IMR-90 (cell line): Measurements from ENCODE around the gene ORC2. TPM values are rescaled to one million over a fixed set of nuclear protein-coding genes. Genes with fewer than 3 reads are reported as not detected.

Experiments used
- ATAC-seq: fragments of 200-7000 bp; cut with Tn5 transposase; 2 replicates; pipeline ENCODE4 v1.9.1; 2020; ENCODE audit warnings: low read depth, mild to moderate bottlenecking, moderate library complexity
- BruUV-seq: library from RNA; stranded (reverse); fragments of 400-500 nt; replicated peaks from 2 replicates; lab custom pipeline; 2021; lab: Mats Ljungman, UMichigan
- CTCF ChIA-PET: fragments of 300-600 bp; formaldehyde crosslinking; extraction: SDS; loops from one replicate; lab custom pipeline; 2021; ENCODE audit warnings: antibody characterized with exemption; lab: Yijun Ruan, JAX
- POLR2A ChIA-PET: fragments of 300-600 bp; sonication (Branson Sonifier 250); formaldehyde crosslinking; loops from one replicate; lab custom pipeline; 2022; ENCODE audit warnings: antibody characterized with exemption; ENCODE audit not compliant: unreplicated experiment; lab: Charles Lee
- DNase-seq: peaks from one replicate; pipeline ENCODE4 v3.0.0; 2013
- H2AFZ ChIP-seq: replicated peaks from 2 replicates; pipeline ENCODE3; 2013; ENCODE audit warnings: low read length, mild to moderate bottlenecking; ENCODE audit not compliant: poor library complexity
- H2AK5ac ChIP-seq: 2 replicates; pipeline ENCODE4 v1.6.1; 2013; ENCODE audit warnings: low read depth, low read length, inconsistent platforms
- H2AK9ac ChIP-seq: replicated peaks from 2 replicates; pipeline ENCODE3; 2013; ENCODE audit warnings: mild to moderate bottlenecking, low read depth, low read length, moderate library complexity; ENCODE audit not compliant: poor library complexity
- H2BK120ac ChIP-seq: 2 replicates; pipeline ENCODE4 v1.6.1; 2013; ENCODE audit warnings: low read depth, low read length, inconsistent platforms
- H2BK15ac ChIP-seq: 3 replicates; pipeline ENCODE4 v1.6.1; 2013; ENCODE audit warnings: low read depth, low read length, inconsistent platforms
- H2BK20ac ChIP-seq: 2 replicates; pipeline ENCODE4 v1.6.1; 2013; ENCODE audit warnings: low read depth, mild to moderate bottlenecking, inconsistent platforms, low read length, moderate library complexity
- H2BK5ac ChIP-seq: 2 replicates; pipeline ENCODE4 v1.6.1; 2013; ENCODE audit warnings: mild to moderate bottlenecking, low read depth, low read length, inconsistent platforms; ENCODE audit not compliant: poor library complexity, severe bottlenecking
- H3K14ac ChIP-seq: replicated peaks from 2 replicates; pipeline ENCODE4 v1.6.1; 2013; ENCODE audit warnings: low read depth, low read length, inconsistent platforms
- H3K18ac ChIP-seq: 2 replicates; pipeline ENCODE4 v1.6.1; 2013; ENCODE audit warnings: low read depth, low read length, control low read depth
- H3K23ac ChIP-seq: 2 replicates; pipeline ENCODE4 v1.6.1; 2013; ENCODE audit warnings: low read depth, low read length, inconsistent platforms
- H3K27ac ChIP-seq: 2 replicates; pipeline ENCODE4 v1.5.1; 2013; ENCODE audit warnings: mild to moderate bottlenecking, control low read depth, low read length; ENCODE audit not compliant: insufficient read depth
- H3K27me3 ChIP-seq: 2 replicates; pipeline ENCODE4 v1.6.1; 2013; ENCODE audit warnings: low read length; ENCODE audit not compliant: control insufficient read depth, insufficient read depth
- H3K36me3 ChIP-seq: 2 replicates; pipeline ENCODE4 v1.6.1; 2013; ENCODE audit warnings: low read length, mixed read lengths; ENCODE audit not compliant: control insufficient read depth, insufficient read depth
- H3K4ac ChIP-seq: 2 replicates; pipeline ENCODE4 v1.6.1; 2013; ENCODE audit warnings: low read depth, low read length, inconsistent platforms
- H3K4me1 ChIP-seq: 2 replicates; pipeline ENCODE4 v1.6.1; 2013; ENCODE audit warnings: low read length, mixed read lengths; ENCODE audit not compliant: control insufficient read depth, insufficient read depth
- H3K4me2 ChIP-seq: 2 replicates; pipeline ENCODE4 v1.6.1; 2013; ENCODE audit warnings: low read depth, mild to moderate bottlenecking, control low read depth, low read length, moderate library complexity
- H3K4me3 ChIP-seq: 2 replicates; pipeline ENCODE4 v1.5.1; 2013; ENCODE audit warnings: low read depth, mild to moderate bottlenecking, control low read depth, low read length, moderate library complexity; ENCODE audit not compliant: insufficient read depth
- H3K56ac ChIP-seq: 2 replicates; pipeline ENCODE4 v1.6.1; 2013; ENCODE audit warnings: low read length, inconsistent platforms; ENCODE audit not compliant: insufficient read depth; ENCODE audit errors: extremely low read depth
- H3K79me1 ChIP-seq, 2 experiments: 2 replicates each; pipeline ENCODE4 v1.6.1; 2013; ENCODE audit warnings: low read length in 2 of 2, inconsistent platforms in 1 of 2, low read depth in 1 of 2
- H3K9ac ChIP-seq: 2 replicates; pipeline ENCODE4 v1.6.1; 2013; ENCODE audit warnings: low read depth, low read length, control low read depth
- H3K9me1 ChIP-seq: 2 replicates; pipeline ENCODE4 v1.6.1; 2013; ENCODE audit warnings: low read length, inconsistent platforms; ENCODE audit not compliant: insufficient read depth
- H3K9me3 ChIP-seq: 2 replicates; pipeline ENCODE4 v1.6.1; 2013; ENCODE audit warnings: low read length; ENCODE audit not compliant: control insufficient read depth, insufficient read depth
- H4K20me1 ChIP-seq: 2 replicates; pipeline ENCODE4 v1.6.1; 2013; ENCODE audit warnings: low read length, inconsistent platforms; ENCODE audit not compliant: insufficient read depth
- H4K5ac ChIP-seq: 2 replicates; pipeline ENCODE4 v1.6.1; 2013; ENCODE audit warnings: mild to moderate bottlenecking, low read depth, low read length, control low read depth
- H4K8ac ChIP-seq, 2 experiments: 2 replicates each; pipeline ENCODE4 v1.6.1; 2013; ENCODE audit warnings: low read depth in 2 of 2, low read length in 2 of 2, control low read depth in 1 of 2, inconsistent platforms in 1 of 2
- H4K91ac ChIP-seq: 2 replicates; pipeline ENCODE4 v1.6.1; 2013; ENCODE audit warnings: low read depth, low read length, inconsistent platforms; ENCODE audit not compliant: insufficient read depth
- CEBPB ChIP-seq: IDR thresholded peaks from 2 replicates; pipeline ENCODE4 v1.6.1; 2012; ENCODE audit warnings: low read depth, low read length, improper control_type of control experiment
- CHD1 ChIP-seq: IDR thresholded peaks from 2 replicates; pipeline ENCODE4 v1.6.1; 2012; ENCODE audit warnings: low read depth, low read length, improper control_type of control experiment
- ELK1 ChIP-seq: fragments of 150-350 bp; IDR thresholded peaks from 2 replicates; pipeline ENCODE4 v1.6.1; 2016; ENCODE audit warnings: low read depth, mild to moderate bottlenecking, low read length, moderate library complexity, borderline replicate concordance
- MAZ ChIP-seq: IDR thresholded peaks from 2 replicates; pipeline ENCODE4 v1.6.1; 2012; ENCODE audit warnings: low read depth, mild to moderate bottlenecking, low read length, improper control_type of control experiment, moderate library complexity, borderline replicate concordance
- MXI1 ChIP-seq: IDR thresholded peaks from 2 replicates; pipeline ENCODE4 v1.6.1; 2012; ENCODE audit warnings: low read depth, mild to moderate bottlenecking, low read length, moderate library complexity, borderline replicate concordance
- RCOR1 ChIP-seq: IDR thresholded peaks from 2 replicates; pipeline ENCODE4 v1.6.1; 2012; ENCODE audit warnings: mild to moderate bottlenecking, low read length, improper control_type of control experiment; ENCODE audit not compliant: insufficient replicate concordance
- RFX5 ChIP-seq: IDR thresholded peaks from 2 replicates; pipeline ENCODE4 v1.8.0; 2012; ENCODE audit warnings: low read depth, mild to moderate bottlenecking, low read length, moderate library complexity
- dilution Hi-C: fragments of 300-500 bp; cut with HindIII; formaldehyde crosslinking; loops from one replicate; pipeline ENCODE4 v1.14.3; 2018; ENCODE audit warnings: low sequenced_read_pairs; ENCODE audit not compliant: unreplicated experiment
- in situ Hi-C: fragments of 300-500 bp; cut with MboI; formaldehyde crosslinking; loops from 3 replicates; pipeline ENCODE4 v1.14.3; 2019; ENCODE audit warnings: low sequenced_read_pairs, inconsistent platforms, mixed read lengths
- intact Hi-C: fragments of 100-400 bp; cut with micrococcal nuclease; formaldehyde crosslinking; loops from 2 replicates; pipeline ENCODE4 v1.10.0; 2022
- polyA plus RNA-seq, 3 experiments: library from polyadenylated mRNA; depleted of rRNA; stranded (reverse); fragments of >200 nt; gene quantifications; 2 replicates each; pipeline ENCODE4 v1.2.3, GENCODE V29; 2012; ENCODE audit warnings: low replicate concordance in 1 of 3
- total RNA-seq: library from RNA; depleted of rRNA; stranded (reverse); fragments of >200 nt; gene quantifications from 2 replicates; pipeline ENCODE4 v1.2.3, GENCODE V29; 2012

The ORC2 gene
- total and polyA plus RNA-seq, 2 of the 4 experiments (the other 2 are of a cell fraction), result 4.4 to 10.0 TPM

GRCh38 chr2:200877443-200877842 is 86.0 kb downstream of the ORC2 start:
- no peak overlapping the region for H2AFZ ChIP-seq
- BruUV-seq, result no TSS peak
- ATAC-seq (no peak), DNase-seq (no peak)
- H2BK5ac ChIP-seq, result no peak overlapping the region
- POLR2A ChIA-PET, result no interaction called here
- H3K4me2 ChIP-seq, result no peak overlapping the region
- intact Hi-C loops, result no loop called here
- no peak overlapping the region for H4K8ac ChIP-seq
- no peak for TF ChIP-seq CHD1
- TF ChIP-seq MAZ, result no peak
- TF ChIP-seq MXI1, result no peak
- no peak for TF ChIP-seq CEBPB
- no peak for TF ChIP-seq RCOR1
- no peak for TF ChIP-seq ELK1
- no peak for TF ChIP-seq RFX5
- no peak overlapping the region for H2AK9ac ChIP-seq
- H2AK5ac ChIP-seq, result no peak overlapping the region
- H3K4me3 ChIP-seq, result no peak overlapping the region
- no peak overlapping the region for H3K27ac ChIP-seq
- no peak overlapping the region for H3K56ac ChIP-seq
- H3K79me1 ChIP-seq, result peaks cover 0 to 4% of the 10 kb centered on the region in 2 experiments; a peak in 1 of 4 replicates
- no peaks in the 10 kb centered on the region for H4K20me1 ChIP-seq
- no peak overlapping the region for H4K91ac ChIP-seq
- in situ Hi-C loops, result no loop called here
- H3K36me3 ChIP-seq, result peaks cover 27% of the 10 kb centered on the region
- H3K14ac ChIP-seq, result no peak overlapping the region
- no peaks in the 10 kb centered on the region for H3K9me1 ChIP-seq
- dilution Hi-C loops, result no loop called here
- no peaks in the 10 kb centered on the region for H3K9me3 ChIP-seq
- CTCF ChIA-PET, result no interaction called here
- no peak overlapping the region for H2BK120ac ChIP-seq
- no peak overlapping the region for H3K18ac ChIP-seq
- H3K9ac ChIP-seq, result no peak overlapping the region
- no peak overlapping the region for H2BK15ac ChIP-seq
- H3K27me3 ChIP-seq, result no peaks in the 10 kb centered on the region
- H2BK20ac ChIP-seq, result no peak overlapping the region
- no peak overlapping the region for H4K5ac ChIP-seq
- H3K4ac ChIP-seq, result no peak overlapping the region
- H3K4me1 ChIP-seq, result no peaks in the 10 kb centered on the region
- no peak overlapping the region for H3K23ac ChIP-seq
